Measurements from ENCODE around the gene POLR1G. TPM values are rescaled to one million over a fixed set of nuclear protein-coding genes. Genes with fewer than 3 reads are reported as not detected.
"Not testable (repeated sequence)": the region's sequence is repeated elsewhere in the genome, so short reads cannot be mapped to it uniquely, and the experiment has no call there.

Gene POLR1G
- total RNA-seq, 4 donors from 2014 or later: 0.88 to 10.7 (median 2.5) TPM

DNA sequence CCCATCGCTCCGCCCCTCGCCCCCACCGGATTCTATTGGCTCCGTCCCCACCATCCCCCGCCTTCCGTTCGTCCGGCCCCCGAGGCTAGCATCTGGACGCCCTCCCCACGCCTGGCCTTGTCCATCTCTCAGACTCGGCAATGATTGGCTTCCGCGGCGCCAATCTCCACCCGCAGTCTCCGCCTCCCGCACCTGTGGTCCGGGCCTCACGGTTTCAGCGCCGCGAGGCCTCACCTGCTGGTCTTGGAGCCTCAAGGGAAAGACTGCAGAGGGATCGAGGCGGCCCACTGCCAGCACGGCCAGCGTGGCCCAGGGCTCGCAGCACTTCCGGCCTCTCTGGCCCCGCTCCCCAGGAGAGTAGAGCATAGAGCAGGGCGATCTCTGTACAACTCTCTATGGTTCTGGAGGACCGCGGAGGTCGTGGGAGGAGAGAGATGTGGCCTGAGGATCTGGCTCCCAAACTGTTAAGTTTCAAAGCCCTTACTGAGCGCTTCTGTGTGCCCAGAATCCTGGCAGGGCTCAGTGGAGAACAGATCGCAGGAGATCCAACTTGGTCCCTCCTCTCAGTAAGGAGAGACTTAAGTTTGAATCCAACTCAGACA is 17.2 kb downstream of the POLR1G start, which contains the start of gene ERCC1:
ERCC1 (minus strand) TSS at position 329 of the 602 bp plus-strand sequence. CDS start 543 bp downstream, outside the sequence.
- H3K36me3 ChIP-seq: peaks cover 0 to 25% (median 0%) of the 10 kb centered on the region in 3 donors
- peak in 2 of 3 donors; percentile 98 to 100 for DNase-seq
- H3K27me3 ChIP-seq: peaks cover 0 to 3% of the 10 kb centered on the region in 2 donors
- H3K4me1 ChIP-seq: peaks cover 0 to 30% (median 23%) of the 10 kb centered on the region in 4 donors
- TF ChIP-seq POLR2A (IDR thresholded peaks at IDR 0.05): peak; percentile 77 to 84
- TF ChIP-seq, protein P1, sequence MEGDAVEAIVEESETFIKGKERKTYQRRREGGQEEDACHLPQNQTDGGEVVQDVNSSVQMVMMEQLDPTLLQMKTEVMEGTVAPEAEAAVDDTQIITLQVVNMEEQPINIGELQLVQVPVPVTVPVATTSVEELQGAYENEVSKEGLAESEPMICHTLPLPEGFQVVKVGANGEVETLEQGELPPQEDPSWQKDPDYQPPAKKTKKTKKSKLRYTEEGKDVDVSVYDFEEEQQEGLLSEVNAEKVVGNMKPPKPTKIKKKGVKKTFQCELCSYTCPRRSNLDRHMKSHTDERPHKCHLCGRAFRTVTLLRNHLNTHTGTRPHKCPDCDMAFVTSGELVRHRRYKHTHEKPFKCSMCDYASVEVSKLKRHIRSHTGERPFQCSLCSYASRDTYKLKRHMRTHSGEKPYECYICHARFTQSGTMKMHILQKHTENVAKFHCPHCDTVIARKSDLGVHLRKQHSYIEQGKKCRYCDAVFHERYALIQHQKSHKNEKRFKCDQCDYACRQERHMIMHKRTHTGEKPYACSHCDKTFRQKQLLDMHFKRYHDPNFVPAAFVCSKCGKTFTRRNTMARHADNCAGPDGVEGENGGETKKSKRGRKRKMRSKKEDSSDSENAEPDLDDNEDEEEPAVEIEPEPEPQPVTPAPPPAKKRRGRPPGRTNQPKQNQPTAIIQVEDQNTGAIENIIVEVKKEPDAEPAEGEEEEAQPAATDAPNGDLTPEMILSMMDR (IDR thresholded peaks at IDR 0.05): no peak
- peak within 1 kb of the TSS; percentile 44 to 63 (median 58) for H3K4me3 ChIP-seq
- H3K9me3 ChIP-seq: no peaks in the 10 kb centered on the region
- peak within 1 kb of the TSS; percentile 82 to 94 (median 89) for H3K27ac ChIP-seq

DNA sequence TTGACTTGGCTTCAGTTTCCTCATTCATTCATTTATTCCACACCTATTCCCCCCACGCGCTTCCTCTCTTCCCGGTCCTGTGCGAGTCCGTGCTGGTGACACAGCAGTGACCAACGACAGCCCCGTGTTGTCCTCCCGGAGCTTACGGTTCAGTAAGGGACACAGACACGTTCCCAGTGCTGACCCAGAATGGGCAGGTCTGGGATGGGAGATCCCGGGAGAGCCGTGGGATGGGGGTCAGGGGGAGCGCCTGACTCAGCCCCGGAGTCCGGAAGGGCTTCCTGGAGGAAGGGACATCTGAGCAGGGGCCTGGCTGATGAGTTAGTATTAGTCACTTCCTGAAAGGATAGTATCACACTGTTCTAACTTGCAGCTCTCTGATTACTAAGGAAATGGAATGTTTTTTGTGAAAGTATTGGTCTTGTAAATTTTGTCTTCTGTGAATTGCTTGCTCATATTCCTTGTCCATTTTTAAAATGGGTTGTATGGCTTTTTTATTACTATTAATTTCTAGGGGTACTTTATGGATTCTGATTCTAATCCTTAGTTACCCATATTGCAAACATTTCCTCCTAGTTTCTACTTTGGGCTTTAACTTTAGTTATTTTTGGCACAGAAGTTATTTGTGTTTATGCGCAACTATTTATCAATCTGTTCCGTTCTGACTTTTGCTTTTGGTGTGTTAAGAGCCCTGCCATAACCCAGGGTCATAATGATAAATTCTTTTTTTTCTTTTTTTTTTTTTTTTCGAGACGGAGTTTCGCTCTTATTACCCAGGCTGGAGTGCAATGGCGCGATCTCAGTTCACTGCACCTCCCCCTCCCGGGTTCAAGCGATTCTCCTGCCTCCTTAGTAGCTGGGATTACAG is 18.0 kb downstream of the POLR1G start:
- Histone ChIP-seq H3K27me3 (peaks cover 0 to 7% of the 10 kb centered on the region in 2 donors), H3K4me1 (peaks cover 0 to 32% (median 23%) of the 10 kb centered on the region in 4 donors), H3K9me3 (no peaks in the 10 kb centered on the region), H3K36me3 (peaks cover 0 to 18% (median 0%) of the 10 kb centered on the region in 3 donors), H3K4me3 (peak overlapping the region; percentile 44 to 63 (median 58)), H3K27ac (peak overlapping the region; percentile 82 to 94 (median 89))
- DNase-seq: peak; percentile 47 to 86 (median 76)
- TF ChIP-seq, protein P1 (IDR thresholded peaks at IDR 0.05): no peak
- TF ChIP-seq POLR2A (IDR thresholded peaks at IDR 0.05): no peak

DNA sequence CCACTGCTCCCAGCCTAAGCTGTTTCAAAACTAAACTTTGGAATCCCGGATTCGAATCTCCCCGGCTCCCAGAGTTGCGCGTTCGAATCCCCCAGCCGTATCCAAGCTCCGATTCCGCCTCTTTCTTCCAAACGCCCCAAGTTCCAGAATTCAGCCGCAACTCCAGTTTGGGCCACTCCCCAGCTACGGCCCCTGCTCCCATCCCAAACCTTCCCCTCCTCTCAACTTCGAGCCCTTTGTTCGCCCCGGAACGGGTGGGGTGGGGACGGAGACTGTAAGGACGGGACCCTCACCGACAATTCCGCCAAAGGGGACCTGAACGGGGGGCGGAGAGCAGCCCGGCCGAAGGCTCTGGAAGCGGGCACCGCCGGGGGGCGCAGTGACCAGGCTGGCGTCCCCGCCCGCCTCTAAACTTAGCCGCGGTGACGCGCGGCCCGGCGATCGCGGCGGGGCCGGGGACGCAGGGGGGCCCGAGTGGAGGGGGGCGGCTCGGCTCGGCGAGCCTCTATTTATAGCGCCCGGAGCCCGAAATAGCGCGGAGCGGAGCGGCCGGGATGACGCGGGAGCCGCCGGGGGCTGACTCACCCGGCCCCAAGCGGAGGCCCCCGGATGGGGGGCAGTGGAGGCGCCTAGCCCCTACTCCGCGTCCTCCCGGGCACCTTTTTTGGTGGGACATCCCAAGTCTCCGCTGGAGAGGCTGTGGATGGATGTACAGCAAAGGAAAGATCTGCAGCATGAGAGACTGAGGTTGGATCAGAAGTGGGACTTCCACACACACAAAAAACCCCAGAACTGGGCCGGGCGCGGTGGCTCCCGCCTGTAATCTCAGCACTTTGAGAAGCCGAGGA is 22.2 kb downstream of the POLR1G start:
- peak overlapping the region; percentile 37 to 54 (median 46) for H3K4me3 ChIP-seq
- peaks cover 0 to 19% (median 10%) of the 10 kb centered on the region in 4 donors for H3K4me1 ChIP-seq
- H3K9me3 ChIP-seq: no peaks in the 10 kb centered on the region
- peaks cover 0 to 7% of the 10 kb centered on the region in 2 donors for H3K27me3 ChIP-seq
- TF ChIP-seq, protein P1 (IDR thresholded peaks at IDR 0.05): peak in 3 of 6 experiments; percentile 14 to 20 (median 18)
- TF ChIP-seq POLR2A (IDR thresholded peaks at IDR 0.05): no peak
- peak overlapping the region; percentile 14 to 79 (median 44) for H3K27ac ChIP-seq
- DNase-seq: no peak
- no peaks in the 10 kb centered on the region for H3K36me3 ChIP-seq

DNA sequence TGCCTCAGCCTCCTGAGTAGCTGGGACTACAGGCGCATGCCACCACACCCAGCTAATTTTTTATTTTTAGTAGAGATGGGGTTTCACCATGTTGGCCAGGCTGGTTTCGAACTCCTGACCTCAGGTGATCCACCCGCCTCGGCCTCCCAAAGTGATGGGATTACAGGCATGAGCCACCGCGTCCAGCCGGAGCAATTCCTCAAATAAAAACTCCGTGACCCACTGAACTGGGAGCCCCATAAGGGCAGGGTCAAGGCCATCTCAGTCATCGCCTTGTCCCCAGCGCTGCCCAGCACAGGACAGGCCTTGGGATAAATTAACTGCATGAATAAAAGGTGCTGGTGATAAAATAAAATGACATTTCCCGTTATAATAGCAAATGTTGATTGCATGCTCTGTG is 23.5 kb downstream of the POLR1G start:
- not testable (repeated sequence) for H3K36me3 ChIP-seq, DNase-seq, H3K9me3 ChIP-seq, H3K4me3 ChIP-seq, H3K27me3 ChIP-seq, H3K27ac ChIP-seq
- H3K4me1 ChIP-seq: peaks cover 0 to 13% (median 7%) of the 10 kb centered on the region in 4 donors

DNA sequence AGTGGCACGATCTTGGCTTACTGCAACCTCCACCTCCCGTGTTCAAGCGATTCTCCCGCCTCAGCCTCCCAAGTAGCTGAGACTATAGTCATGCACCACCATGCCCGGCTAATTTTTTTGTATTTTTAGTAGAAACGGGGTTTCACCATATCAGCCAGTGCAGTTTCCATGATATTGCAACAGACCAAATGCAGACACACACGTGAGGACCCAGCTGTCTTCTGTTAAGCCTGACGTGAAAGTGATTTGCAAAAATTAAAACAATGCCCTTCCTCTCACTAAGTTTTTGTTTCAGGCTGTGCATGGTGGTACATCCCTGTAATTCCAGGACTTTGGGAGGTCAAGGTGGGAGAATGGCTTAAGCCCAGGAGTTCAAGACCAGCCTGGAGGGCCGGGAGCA is 24.6 kb downstream of the POLR1G start:
- not testable (repeated sequence) for H3K36me3 ChIP-seq, H3K4me3 ChIP-seq, H3K27ac ChIP-seq, DNase-seq, H3K9me3 ChIP-seq, H3K27me3 ChIP-seq
- peaks cover 0 to 13% (median 7%) of the 10 kb centered on the region in 4 donors for H3K4me1 ChIP-seq

DNA sequence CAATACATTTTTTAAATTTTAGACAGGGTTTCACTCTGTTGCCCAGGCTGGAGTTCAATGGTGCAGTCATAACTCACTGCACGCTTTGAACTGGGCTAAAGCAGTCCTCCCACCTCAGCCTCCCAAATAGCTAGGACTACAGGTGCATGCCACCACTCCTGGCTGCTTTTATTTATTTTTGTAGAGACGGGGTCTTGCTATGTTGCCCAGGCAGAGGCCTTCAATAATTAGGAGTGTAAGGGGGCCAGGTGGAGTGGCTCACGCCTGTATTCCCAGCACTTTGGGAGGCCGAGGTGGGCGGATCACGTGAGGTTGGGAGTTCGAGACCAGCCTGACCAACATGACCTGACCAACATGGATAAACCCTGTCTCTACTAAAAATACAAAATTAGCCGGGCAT is 26.1 kb downstream of the POLR1G start:
- H3K9me3 ChIP-seq, H3K36me3 ChIP-seq, H3K27me3 ChIP-seq, H3K27ac ChIP-seq, H3K4me3 ChIP-seq, DNase-seq: not testable (repeated sequence)
- H3K4me1 ChIP-seq: peaks cover 0 to 13% (median 7%) of the 10 kb centered on the region in 4 donors

Data from Peyer's patch (tissue), 4 donors.